HCT116 (cell line): ENCODE results near the gene TEDC2. TPM values are rescaled to one million over a fixed set of nuclear protein-coding genes. Genes with fewer than 3 reads are reported as not detected.
"Not testable (repeated sequence)": the region's sequence is repeated elsewhere in the genome, so short reads cannot be mapped to it uniquely, and the experiment has no call there.

ENCODE experiments used
- ATAC-seq: fragments of 200-7000 bp; cut with Tn5 transposase; 2 replicates; pipeline ENCODE4 v1.9.1; 2020; ENCODE audit warnings: mild to moderate bottlenecking, moderate library complexity
- BruUV-seq: library from RNA; stranded (reverse); fragments of 400-500 nt; replicated peaks from 2 replicates; lab custom pipeline; 2021; lab: Mats Ljungman, UMichigan
- CTCF ChIA-PET: fragments of 300-600 bp; sonication (Branson Sonifier 250); formaldehyde crosslinking; loops from one replicate; lab custom pipeline; 2021; ENCODE audit warnings: antibody characterized with exemption; lab: Charles Lee
- POLR2A ChIA-PET: fragments of 300-600, 350-600 bp; sonication (Branson Sonifier 250); formaldehyde crosslinking; loops from one replicate; lab custom pipeline; 2021; ENCODE audit warnings: antibody characterized with exemption; lab: Charles Lee
- RAD21 ChIA-PET, 2 experiments: fragments of 300-600 bp; sonication (Branson Sonifier 250); formaldehyde crosslinking; loops; one replicate each; lab custom pipeline; 2023; ENCODE audit warnings: low total read pairs in 2 of 2; ENCODE audit not compliant: uncharacterized antibody in 2 of 2, unreplicated experiment in 2 of 2, low non-redundant PET in 1 of 2; lab: Charles Lee
- DNase-seq: peaks from one replicate; pipeline ENCODE4 v3.0.0-alpha.2; 2010; ENCODE audit warnings: low read depth, low spot score
- H2AFZ ChIP-seq: fragments of 200-600 bp; shearing (Covaris generic), sonication (generic); 2 replicates; pipeline ENCODE4 v1.6.1; 2017; ENCODE audit warnings: low read depth, mixed run types, mixed read lengths, antibody characterized with exemption, low read length; ENCODE audit not compliant: poor library complexity, severe bottlenecking
- H3K27ac ChIP-seq: 2 replicates; pipeline ENCODE4 v1.5.1; 2012; ENCODE audit warnings: low read depth, low read length
- H3K27me3 ChIP-seq: fragments of 200-600 bp; sonication (generic); 2 replicates; pipeline ENCODE4 v1.6.1; 2016; ENCODE audit warnings: mixed run types, low read length, mixed read lengths; ENCODE audit not compliant: insufficient read depth
- H3K36me3 ChIP-seq, 2 experiments: fragments of 200-500 bp in 1 of 2; fragments of 200-600 bp in 1 of 2; sonication (Bioruptor generic) in 1 of 2; sonication (generic) in 1 of 2; 2 replicates each; pipeline versions ENCODE4 v1.5.1 to v1.6.1; 2014 to 2016; ENCODE audit warnings: low read length in 2 of 2, inconsistent platforms in 1 of 2, mixed read lengths in 1 of 2, mixed run types in 1 of 2; ENCODE audit not compliant: insufficient read depth in 2 of 2, control insufficient read depth in 1 of 2
- H3K4me1 ChIP-seq, 2 experiments: fragments of 200-600 bp in 1 of 2; sonication (generic) in 1 of 2; 2 replicates each; pipeline versions ENCODE4 v1.5.1 to v1.6.1; 2012 to 2017; ENCODE audit warnings: low read length in 2 of 2, inconsistent platforms in 1 of 2, mild to moderate bottlenecking in 1 of 2, mixed read lengths in 1 of 2, mixed run types in 1 of 2, moderate library complexity in 1 of 2; ENCODE audit not compliant: insufficient read depth in 2 of 2, control insufficient read depth in 1 of 2
- H3K4me2 ChIP-seq: fragments of 200-600 bp; sonication (generic); 2 replicates; pipeline ENCODE4 v1.6.1; 2017; ENCODE audit warnings: mixed run types, low read length, mixed read lengths
- H3K4me3 ChIP-seq, 2 experiments: fragments of 200-600 bp in 1 of 2; sonication (generic) in 1 of 2; replicated peaks in 1 of 2; 2 replicates each; pipeline ENCODE4 v1.5.1; 2011 to 2016; ENCODE audit warnings: low read length in 2 of 2, control low read depth in 1 of 2, low read depth in 1 of 2, mild to moderate bottlenecking in 1 of 2, mixed read lengths in 1 of 2, mixed run types in 1 of 2
- H3K79me2 ChIP-seq: fragments of 200-600 bp; sonication (generic); 2 replicates; pipeline ENCODE4 v1.6.1; 2017; ENCODE audit warnings: mild to moderate bottlenecking, mixed run types, low read length, moderate library complexity, mixed read lengths; ENCODE audit not compliant: insufficient read depth
- H3K9ac ChIP-seq: fragments of 200-600 bp; sonication (generic); 2 replicates; pipeline ENCODE4 v1.6.1; 2016; ENCODE audit warnings: low read length, mixed read lengths
- H3K9me2 ChIP-seq: fragments of 200-600 bp; sonication (generic), shearing (Covaris generic); 2 replicates; pipeline ENCODE4 v1.6.1; 2017; ENCODE audit warnings: mixed run types, mild to moderate bottlenecking, moderate library complexity; ENCODE audit not compliant: insufficient read depth
- H3K9me3 ChIP-seq, 2 experiments: fragments of 200-500 bp in 1 of 2; fragments of 200-600 bp in 1 of 2; sonication (Bioruptor generic) in 1 of 2; sonication (generic) in 1 of 2; 2 replicates each; pipeline ENCODE4 v1.6.1; 2014 to 2017; ENCODE audit warnings: low read length in 2 of 2, mixed read lengths in 2 of 2, inconsistent platforms in 1 of 2, low read depth in 1 of 2, mild to moderate bottlenecking in 1 of 2, mixed run types in 1 of 2, moderate library complexity in 1 of 2; ENCODE audit not compliant: control insufficient read depth in 1 of 2, insufficient read depth in 1 of 2
- H4K20me1 ChIP-seq: fragments of 200-600 bp; sonication (generic), shearing (Covaris generic); 2 replicates; pipeline ENCODE4 v1.6.1; 2017; ENCODE audit warnings: mixed run types, mild to moderate bottlenecking, moderate library complexity; ENCODE audit not compliant: insufficient read depth
- CTCF ChIP-seq, 3 experiments: fragments of 200-600 bp in 1 of 3; sonication (generic) in 1 of 3; IDR thresholded peaks in 2 of 3; conservative IDR thresholded peaks in 1 of 3; 2 replicates each; pipeline ENCODE4 v1.5.1; 2012 to 2017; ENCODE audit warnings: low read depth in 2 of 3, low read length in 2 of 3, antibody characterized with exemption in 1 of 3, borderline replicate concordance in 1 of 3, control low read depth in 1 of 3, mild to moderate bottlenecking in 1 of 3, mixed read lengths in 1 of 3, mixed run types in 1 of 3, moderate library complexity in 1 of 3; ENCODE audit not compliant: insufficient read depth in 1 of 3
- EGR1 ChIP-seq: IDR thresholded peaks from 2 replicates; pipeline ENCODE4 v1.6.1; 2012; ENCODE audit warnings: low read depth
- ELF1 ChIP-seq: IDR thresholded peaks from 2 replicates; pipeline ENCODE4 v1.6.1; 2012; ENCODE audit warnings: low read depth, borderline replicate concordance
- EZH2 ChIP-seq: fragments of 200-600 bp; sonication (generic); IDR thresholded peaks from 2 replicates; pipeline ENCODE4 v1.6.1; 2017; ENCODE audit warnings: antibody characterized with exemption, mixed run types
- JUND ChIP-seq: IDR thresholded peaks from 2 replicates; pipeline ENCODE4 v1.6.1; 2012
- MAX ChIP-seq: IDR thresholded peaks from 2 replicates; pipeline ENCODE4 v1.6.1; 2012
- SP1 ChIP-seq: IDR thresholded peaks from 2 replicates; pipeline ENCODE4 v1.6.1; 2012; ENCODE audit warnings: low read depth
- SRF ChIP-seq: IDR thresholded peaks from 2 replicates; pipeline ENCODE4 v1.6.1; 2012; ENCODE audit warnings: low read depth
- ZFX ChIP-seq: fragments of 450-650 bp; IDR thresholded peaks from 2 replicates; pipeline ENCODE4 v1.6.1; 2017
- ZNF274 ChIP-seq: fragments of 200-500 bp; sonication (Bioruptor generic); IDR thresholded peaks from 2 replicates; pipeline ENCODE4 v1.6.1; 2014; ENCODE audit warnings: mild to moderate bottlenecking, low read depth, low read length, inconsistent platforms
- intact Hi-C: fragments of 100-400 bp; cut with micrococcal nuclease; formaldehyde crosslinking; loops from 2 replicates; pipeline ENCODE4 v1.10.0; 2022
- total RNA-seq: library from RNA; stranded (reverse); gene quantifications from one replicate; pipeline ENCODE4 v1.2.1, GENCODE V29; 2021; ENCODE audit not compliant: unreplicated experiment

TEDC2 gene
- total RNA-seq, 1 experiment from 2014 or later: 26.5 TPM

GRCh38 chr16:2432286-2432685, 27.6 kb upstream of the TEDC2 start:
- no peak overlapping the region for H3K9ac ChIP-seq
- TF ChIP-seq CTCF (IDR thresholded peaks at IDR 0.05 in 2 of 3, conservative IDR thresholded peaks at IDR 0.05 in 1 of 3; ENCODE audit: borderline replicate concordance in 1 of 3, insufficient read depth in 1 of 3, low read depth in 2 of 3, low read length in 2 of 3) (peak in 2 of 3 experiments; percentile 15 to 30; a peak in 1 of 6 replicates), SRF (no peak)
- no peaks in the 10 kb centered on the region for H3K27me3 ChIP-seq
- ATAC-seq (no peak), DNase-seq (no peak)
- no peak overlapping the region for H3K27ac ChIP-seq
- BruUV-seq: TSS peak; percentile 16
- no peaks in the 10 kb centered on the region for H3K9me2 ChIP-seq
- H3K79me2 ChIP-seq: peaks cover 68% of the 10 kb centered on the region
- ChIA-PET POLR2A (no interaction called here), RAD21 (no interaction called here), CTCF (no interaction called here)
- H3K4me3 ChIP-seq: no peak overlapping the region
- intact Hi-C loops: no loop called here
- H3K9me3 ChIP-seq: no peaks in the 10 kb centered on the region
- no peaks in the 10 kb centered on the region for H4K20me1 ChIP-seq
- H2AFZ ChIP-seq: no peak overlapping the region
- H3K36me3 ChIP-seq: peaks cover 37 to 55% of the 10 kb centered on the region in 2 experiments
- peaks cover 8 to 28% of the 10 kb centered on the region in 2 experiments; a peak in 3 of 4 replicates for H3K4me1 ChIP-seq
- H3K4me2 ChIP-seq: no peak overlapping the region

- ChIA-PET POLR2A (no interaction called here), RAD21 (no interaction called here), CTCF (no interaction called here)
- TF ChIP-seq SP1: no peak
- TF ChIP-seq ZNF274: no peak
- TF ChIP-seq EZH2: no peak
- TF ChIP-seq ZFX: no peak
- no peak for TF ChIP-seq SRF
- no peak for TF ChIP-seq EGR1
- TF ChIP-seq ELF1: no peak
- no peak for TF ChIP-seq MAX
- TF ChIP-seq JUND: no peak
- DNase-seq (no peak), ATAC-seq (no peak)
- no peaks in the 10 kb centered on the region for H3K27me3 ChIP-seq
- peaks cover 68% of the 10 kb centered on the region for H3K79me2 ChIP-seq
- H3K9ac ChIP-seq: no peak overlapping the region
- no peaks in the 10 kb centered on the region for H3K9me2 ChIP-seq
- H3K27ac ChIP-seq: no peak overlapping the region
- H2AFZ ChIP-seq: no peak overlapping the region
- H3K9me3 ChIP-seq: no peaks in the 10 kb centered on the region
- intact Hi-C loops: no loop called here
- no TSS peak for BruUV-seq
- H3K36me3 ChIP-seq: peaks cover 43 to 62% of the 10 kb centered on the region in 2 experiments
- peaks cover 6 to 21% of the 10 kb centered on the region in 2 experiments; a peak in 3 of 4 replicates for H3K4me1 ChIP-seq
- H3K4me3 ChIP-seq: no peak overlapping the region
- H3K4me2 ChIP-seq: no peak overlapping the region
- no peaks in the 10 kb centered on the region for H4K20me1 ChIP-seq
Observed at GRCh38 chr16:2432801-2433505, 27.0 kb upstream of the TEDC2 start.

GRCh38 chr16:2435236-2435635, 24.7 kb upstream of the TEDC2 start:
- H3K9me3 ChIP-seq, H2AFZ ChIP-seq, H3K4me1 ChIP-seq, H3K9me2 ChIP-seq, DNase-seq, H3K4me3 ChIP-seq, H4K20me1 ChIP-seq, H3K9ac ChIP-seq, H3K27me3 ChIP-seq, ATAC-seq, H3K27ac ChIP-seq, CTCF ChIA-PET, POLR2A ChIA-PET, H3K4me2 ChIP-seq, BruUV-seq, intact Hi-C loops: not testable (repeated sequence)
- Histone ChIP-seq H3K79me2 (peaks cover 66% of the 10 kb centered on the region), H3K36me3 (peaks cover 53 to 76% of the 10 kb centered on the region in 2 experiments)
- RAD21 ChIA-PET: interaction anchor here in 1 of 2 experiments (0.7 kb wide), 1 partner anchor 231 kb away, joined by 3 read pairs; no protein-coding TSS in a partner anchor
